OCI-LY7 (cell line): Measurements from ENCODE around the gene ASB17. TPM values are rescaled to one million over a fixed set of nuclear protein-coding genes. Genes with fewer than 3 reads are reported as not detected.
"Not testable (repeated sequence)": the region's sequence is repeated elsewhere in the genome, so short reads cannot be mapped to it uniquely, and the experiment has no call there.

Source experiments
- BruUV-seq: library from RNA; stranded (reverse); fragments of 400-500 nt; replicated peaks from 2 replicates; lab custom pipeline; 2021; lab: Mats Ljungman, UMichigan
- CTCF ChIA-PET: fragments of 300-600 bp; sonication (Branson Sonifier 250); formaldehyde crosslinking; loops from one replicate; lab custom pipeline; 2022; ENCODE audit warnings: antibody characterized with exemption; ENCODE audit not compliant: unreplicated experiment; lab: Charles Lee
- POLR2A ChIA-PET: fragments of 300-600 bp; sonication (Branson Sonifier 250); formaldehyde crosslinking; loops from one replicate; lab custom pipeline; 2022; ENCODE audit warnings: antibody characterized with exemption; lab: Charles Lee
- DNase-seq: peaks from one replicate; pipeline ENCODE4 v3.0.0-alpha.2; 2015; ENCODE audit warnings: low spot score
- H2AFZ ChIP-seq: fragments of 200-600 bp; sonication (generic), shearing (Covaris generic); 2 replicates; pipeline ENCODE4 v1.6.1; 2014; ENCODE audit warnings: mild to moderate bottlenecking, antibody characterized with exemption, low read length, moderate library complexity
- H3K27ac ChIP-seq: fragments of 200-600 bp; sonication (generic); 2 replicates; pipeline ENCODE4 v1.5.1; 2014; ENCODE audit warnings: mixed run types, low read depth, mild to moderate bottlenecking, moderate library complexity, low read length, inconsistent platforms; ENCODE audit not compliant: poor library complexity, severe bottlenecking
- H3K36me3 ChIP-seq: fragments of 200-600 bp; sonication (generic); 2 replicates; pipeline ENCODE4 v1.6.1; 2014; ENCODE audit warnings: mild to moderate bottlenecking, antibody characterized with exemption, low read length, moderate library complexity, mixed read lengths; ENCODE audit not compliant: insufficient read depth
- H3K4me1 ChIP-seq: fragments of 200-600 bp; sonication (generic); 2 replicates; pipeline ENCODE4 v1.5.1; 2014; ENCODE audit warnings: mild to moderate bottlenecking, low read length; ENCODE audit not compliant: insufficient read depth, poor library complexity, severe bottlenecking
- H3K4me2 ChIP-seq: fragments of 200-600 bp; sonication (generic); 2 replicates; pipeline ENCODE4 v1.6.1; 2014; ENCODE audit warnings: mild to moderate bottlenecking, low read length
- H3K4me3 ChIP-seq: fragments of 200-600 bp; sonication (generic); 2 replicates; pipeline ENCODE4 v1.5.1; 2014; ENCODE audit warnings: mild to moderate bottlenecking, low read depth, low read length; ENCODE audit not compliant: poor library complexity, severe bottlenecking
- H3K79me2 ChIP-seq: fragments of 200-600 bp; sonication (generic); 2 replicates; pipeline ENCODE4 v1.6.1; 2016; ENCODE audit warnings: low read depth, mild to moderate bottlenecking, low read length, moderate library complexity, mixed read lengths; ENCODE audit not compliant: insufficient read depth
- H3K9me2 ChIP-seq: fragments of 200-600 bp; sonication (generic); 2 replicates; pipeline ENCODE4 v1.6.1; 2016; ENCODE audit warnings: mild to moderate bottlenecking, low read length, mixed read lengths; ENCODE audit not compliant: insufficient read depth
- H3K9me3 ChIP-seq: fragments of 200-600 bp; sonication (generic); 2 replicates; pipeline ENCODE4 v1.6.1; 2014; ENCODE audit warnings: mild to moderate bottlenecking, mixed run types, low read length, mixed read lengths
- H4K20me1 ChIP-seq: fragments of 200-600 bp; sonication (generic); 2 replicates; pipeline ENCODE4 v1.6.1; 2014; ENCODE audit warnings: mild to moderate bottlenecking, antibody characterized with exemption, low read length, moderate library complexity, mixed read lengths; ENCODE audit not compliant: insufficient read depth
- CTCF ChIP-seq: fragments of 200-600 bp; sonication (generic); conservative IDR thresholded peaks from 2 replicates; pipeline ENCODE4 v1.5.1; 2014; ENCODE audit warnings: mild to moderate bottlenecking, antibody characterized with exemption, low read length, moderate library complexity, mixed read lengths
- EZH2phosphoT487 ChIP-seq: fragments of 200-600 bp; sonication (generic); IDR thresholded peaks from 2 replicates; pipeline ENCODE4 v1.6.1; 2018; ENCODE audit warnings: low read depth, borderline replicate concordance, mild to moderate bottlenecking, mixed run types, antibody characterized with exemption, low read length, moderate library complexity, mixed read lengths
- intact Hi-C: fragments of 100-400 bp; cut with micrococcal nuclease; formaldehyde crosslinking; loops from one replicate; pipeline ENCODE4 v1.10.0; 2022; ENCODE audit not compliant: unreplicated experiment
- total RNA-seq, 2 experiments: library from RNA; depleted of rRNA in 1 of 2; stranded (reverse); fragments of >200 nt in 1 of 2; shearing (Covaris generic) in 1 of 2; gene quantifications; 2 replicates each; pipeline ENCODE4 v1.2.3, GENCODE V29; 2014 to 2022

ASB17 gene
- total RNA-seq, 2 experiments from 2014 or later = not detected

GRCh38 chr1:75953461-75953860 lies 21.3 kb upstream of the ASB17 start:
- no peaks in the 10 kb centered on the region for H4K20me1 ChIP-seq
- no peaks in the 10 kb centered on the region for H3K9me2 ChIP-seq
- POLR2A ChIA-PET = interaction anchor here (0.6 to 0.9 kb wide), 2 partner anchors 228 to 395 kb away, joined by 3 read pairs; no protein-coding TSS in a partner anchor
- no peak overlapping the region for H3K27ac ChIP-seq
- H3K4me1 ChIP-seq = no peaks in the 10 kb centered on the region
- no peaks in the 10 kb centered on the region for H3K36me3 ChIP-seq
- no peak for DNase-seq
- no peaks in the 10 kb centered on the region for H3K79me2 ChIP-seq
- H3K9me3 ChIP-seq = no peaks in the 10 kb centered on the region
- H2AFZ ChIP-seq = no peak overlapping the region
- H3K4me3 ChIP-seq = no peak overlapping the region
- H3K4me2 ChIP-seq = no peak overlapping the region
- CTCF ChIA-PET = no interaction called here
- BruUV-seq = no TSS peak
- TF ChIP-seq CTCF = no peak
- no peak for TF ChIP-seq EZH2phosphoT487
- intact Hi-C loops = no loop called here

- no peaks in the 10 kb centered on the region for H3K36me3 ChIP-seq
- H3K9me3 ChIP-seq = no peaks in the 10 kb centered on the region
- H3K4me1 ChIP-seq = no peaks in the 10 kb centered on the region
- no TSS peak for BruUV-seq
- ChIA-PET POLR2A (no interaction called here), CTCF (no interaction called here)
- no peak overlapping the region for H3K4me3 ChIP-seq
- DNase-seq = no peak
- no peak overlapping the region for H3K4me2 ChIP-seq
- no peaks in the 10 kb centered on the region for H3K79me2 ChIP-seq
- no peak overlapping the region for H2AFZ ChIP-seq
- no peak overlapping the region for H3K27ac ChIP-seq
- no peaks in the 10 kb centered on the region for H4K20me1 ChIP-seq
- TF ChIP-seq CTCF (no peak), EZH2phosphoT487 (no peak)
- intact Hi-C loops = no loop called here
- H3K9me2 ChIP-seq = no peaks in the 10 kb centered on the region
Observed at GRCh38 chr1:75952016-75952415, 19.8 kb upstream of the ASB17 start.

- no peaks in the 10 kb centered on the region for H3K9me2 ChIP-seq
- no peak for DNase-seq
- H3K4me1 ChIP-seq = no peaks in the 10 kb centered on the region
- intact Hi-C loops = no loop called here
- H3K9me3 ChIP-seq = no peaks in the 10 kb centered on the region
- no peak overlapping the region for H3K4me2 ChIP-seq
- H3K27ac ChIP-seq = no peak overlapping the region
- no peaks in the 10 kb centered on the region for H4K20me1 ChIP-seq
- ChIA-PET CTCF (no interaction called here), POLR2A (no interaction called here)
- H3K79me2 ChIP-seq = no peaks in the 10 kb centered on the region
- no TSS peak for BruUV-seq
- no peaks in the 10 kb centered on the region for H3K36me3 ChIP-seq
- H2AFZ ChIP-seq = no peak overlapping the region
- H3K4me3 ChIP-seq = no peak overlapping the region
- TF ChIP-seq CTCF (no peak), EZH2phosphoT487 (no peak)
Observed at GRCh38 chr1:75950176-75950575, 18.0 kb upstream of the ASB17 start.

GRCh38 chr1:75943037-75943436 lies 10.8 kb upstream of the ASB17 start:
- H3K27ac ChIP-seq, intact Hi-C loops, H3K4me3 ChIP-seq, H3K9me3 ChIP-seq, H3K36me3 ChIP-seq, H3K9me2 ChIP-seq, BruUV-seq, H2AFZ ChIP-seq, DNase-seq, H3K4me2 ChIP-seq, H3K4me1 ChIP-seq, H4K20me1 ChIP-seq, H3K79me2 ChIP-seq, CTCF ChIA-PET: not testable (repeated sequence)
- POLR2A ChIA-PET = interaction anchor here (0.6 kb wide), 1 partner anchor 407 kb away, joined by 3 read pairs; no protein-coding TSS in a partner anchor
